Measurements from ENCODE around the gene ST7. TPM values are rescaled to one million over a fixed set of nuclear protein-coding genes. Genes with fewer than 3 reads are reported as not detected.
A peak's percentile ranks its signal among the peaks of the same experiment; 100 is the strongest.

ST7 gene
- total RNA-seq (10 to 100 TPM in 2 of 4 donors, 1 to 10 TPM in 2; 6.3 to 12.5 (median 8.8) TPM), polyA plus RNA-seq (10 to 100 TPM in 1 of 3 donors, 1 to 10 TPM in 2; 6.0 to 12.3 (median 6.7) TPM)
- long read RNA-seq, donor 1, partial matches to known transcripts = 0 of 5 reads
- long read RNA-seq, donor 1, other reads (novel, unspliced or antisense) = 1 of 5 reads
- long read RNA-seq, donor 2, partial matches to known transcripts = 1 of 4 reads
- long read RNA-seq, donor 2, other reads (novel, unspliced or antisense) = 1 of 4 reads

DNA sequence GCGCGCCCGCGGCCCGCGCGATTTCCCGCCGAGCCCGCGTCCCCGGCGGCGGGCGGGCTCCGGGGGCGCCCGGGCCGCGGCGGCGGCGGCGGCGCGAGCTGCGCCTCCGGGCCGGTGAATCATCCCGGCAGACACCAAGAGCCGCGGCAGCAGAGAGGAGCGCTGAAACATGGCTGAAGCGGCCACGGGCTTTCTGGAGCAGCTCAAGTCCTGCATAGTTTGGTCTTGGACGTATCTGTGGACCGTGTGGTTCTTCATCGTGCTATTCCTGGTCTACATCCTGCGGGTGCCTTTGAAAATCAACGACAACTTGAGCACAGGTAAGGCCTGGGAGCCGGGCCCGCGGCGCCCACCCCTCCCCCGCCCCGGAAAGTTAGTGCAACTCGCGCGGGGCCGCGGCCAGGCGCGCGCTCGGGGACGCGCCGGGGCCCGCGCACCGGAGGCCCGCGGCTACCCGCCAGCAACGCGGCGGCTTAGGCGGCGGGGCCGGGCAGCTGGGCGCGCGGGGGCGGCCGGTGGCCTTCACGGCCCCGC is at the start of gene ST7:
TSS of gene ST7 (plus strand) at position 130 of the 534 bp plus-strand sequence. CDS start at position 170, 40 bp downstream.
- Histone ChIP-seq H3K4me3 (peak within 1 kb of the TSS; percentile 95), H3K9me3 (no peaks in the 10 kb centered on the region), H3K27me3 (ENCODE audit: insufficient read depth in 3 of 3, low read length in 2 of 3) (no peaks in the 10 kb centered on the region), H3K4me1 (peaks cover 28% of the 10 kb centered on the region), H3K36me3 (ENCODE audit: insufficient read depth in 1 of 2, low read depth in 1 of 2) (no peaks in the 10 kb centered on the region), H3K27ac (peak within 1 kb of the TSS; percentile 100)
- TF ChIP-seq, protein P1, sequence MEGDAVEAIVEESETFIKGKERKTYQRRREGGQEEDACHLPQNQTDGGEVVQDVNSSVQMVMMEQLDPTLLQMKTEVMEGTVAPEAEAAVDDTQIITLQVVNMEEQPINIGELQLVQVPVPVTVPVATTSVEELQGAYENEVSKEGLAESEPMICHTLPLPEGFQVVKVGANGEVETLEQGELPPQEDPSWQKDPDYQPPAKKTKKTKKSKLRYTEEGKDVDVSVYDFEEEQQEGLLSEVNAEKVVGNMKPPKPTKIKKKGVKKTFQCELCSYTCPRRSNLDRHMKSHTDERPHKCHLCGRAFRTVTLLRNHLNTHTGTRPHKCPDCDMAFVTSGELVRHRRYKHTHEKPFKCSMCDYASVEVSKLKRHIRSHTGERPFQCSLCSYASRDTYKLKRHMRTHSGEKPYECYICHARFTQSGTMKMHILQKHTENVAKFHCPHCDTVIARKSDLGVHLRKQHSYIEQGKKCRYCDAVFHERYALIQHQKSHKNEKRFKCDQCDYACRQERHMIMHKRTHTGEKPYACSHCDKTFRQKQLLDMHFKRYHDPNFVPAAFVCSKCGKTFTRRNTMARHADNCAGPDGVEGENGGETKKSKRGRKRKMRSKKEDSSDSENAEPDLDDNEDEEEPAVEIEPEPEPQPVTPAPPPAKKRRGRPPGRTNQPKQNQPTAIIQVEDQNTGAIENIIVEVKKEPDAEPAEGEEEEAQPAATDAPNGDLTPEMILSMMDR (IDR thresholded peaks at IDR 0.05) = no peak
- intact Hi-C loops (cut with DNase I) = no loop called here
- peak; percentile 70 to 86 for DNase-seq
- ATAC-seq = peak; percentile 86 to 89 (median 88)
- WGBS, 3 donors = 0% methylated on average over 57 to 77 of the region's 77 CpGs

DNA sequence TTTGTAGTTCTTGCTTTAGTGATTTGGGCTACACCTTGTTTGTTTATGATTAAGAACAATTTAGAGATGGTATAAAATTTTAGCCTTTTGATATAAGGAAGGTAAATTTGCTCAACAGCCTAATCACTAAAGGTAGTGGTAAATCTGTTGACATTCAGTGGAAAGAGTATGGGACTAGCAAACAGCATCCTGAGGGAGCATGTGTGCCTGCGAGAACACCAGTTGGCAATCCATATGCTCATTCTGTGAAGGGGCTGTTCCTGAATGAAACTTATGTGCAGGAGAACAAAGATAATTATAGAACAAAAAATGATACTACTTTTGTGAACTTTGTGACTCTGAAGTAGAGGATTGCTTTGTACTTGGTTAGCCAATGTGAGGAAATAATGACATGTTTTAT is 46.9 kb upstream of the ST7 start:
- 89 to 97% (median 96%) methylated on average over 1 of the region's 1 CpG for WGBS, 3 donors
- TF ChIP-seq, protein P1 (IDR thresholded peaks at IDR 0.05) = no peak

GRCh38 chr7:116910383-116910782 is 42.9 kb upstream of the ST7 start:
- intact Hi-C loops (cut with DNase I) = no loop called here
- peaks cover 32% of the 10 kb centered on the region for H3K4me1 ChIP-seq
- H3K27ac ChIP-seq = peak overlapping the region; percentile 53
- WGBS, 3 donors = 72 to 79% (median 79%) methylated on average over 6 of the region's 6 CpGs
- no peaks in the 10 kb centered on the region for H3K27me3 ChIP-seq (ENCODE audit: insufficient read depth in 3 of 3, low read length in 2 of 3)
- ATAC-seq (peak in 3 of 4 donors; percentile 50 to 67 (median 54)), DNase-seq (no peak)
- no peaks in the 10 kb centered on the region for H3K9me3 ChIP-seq
- no peak overlapping the region for H3K4me3 ChIP-seq
- H3K36me3 ChIP-seq (ENCODE audit: insufficient read depth in 1 of 2, low read depth in 1 of 2) = peaks cover 4 to 72% of the 10 kb centered on the region in 2 donors
- TF ChIP-seq, protein P1 (IDR thresholded peaks at IDR 0.05) = no peak

More for the DNA sequence above, 46.9 kb upstream of the ST7 start:
- H3K4me1 ChIP-seq = peaks cover 21% of the 10 kb centered on the region
- intact Hi-C loops (cut with DNase I) = no loop called here
- peaks cover 4 to 62% of the 10 kb centered on the region in 2 donors for H3K36me3 ChIP-seq (ENCODE audit: insufficient read depth in 1 of 2, low read depth in 1 of 2)
- H3K4me3 ChIP-seq = no peak overlapping the region
- ATAC-seq (no peak), DNase-seq (no peak)
- no peak overlapping the region for H3K27ac ChIP-seq
- no peaks in the 10 kb centered on the region for H3K9me3 ChIP-seq
- no peaks in the 10 kb centered on the region for H3K27me3 ChIP-seq (ENCODE audit: insufficient read depth in 3 of 3, low read length in 2 of 3)

DNA sequence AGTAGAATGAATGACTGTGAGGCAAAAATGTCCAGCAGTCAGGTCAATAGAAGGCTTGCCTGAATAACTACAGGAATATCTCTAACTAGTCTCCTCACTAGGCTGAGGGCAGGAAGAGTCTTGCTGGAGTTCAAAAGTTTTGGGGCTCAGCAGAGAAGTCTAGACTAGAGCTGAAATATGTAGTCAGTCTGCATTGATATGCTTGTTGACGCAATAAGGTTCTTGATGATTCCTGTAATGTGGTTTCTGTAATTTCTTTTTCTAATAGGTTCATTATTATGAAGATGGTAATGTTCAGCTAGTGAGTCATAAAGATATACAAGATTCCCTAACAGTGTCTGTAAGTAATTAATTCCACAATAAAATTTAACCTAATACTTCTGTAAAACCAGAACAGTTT is 41.5 kb upstream of the ST7 start:
- WGBS, 3 donors = 95 to 100% (median 99%) methylated on average over 1 of the region's 1 CpG
- no peaks in the 10 kb centered on the region for H3K27me3 ChIP-seq (ENCODE audit: insufficient read depth in 3 of 3, low read length in 2 of 3)
- ATAC-seq (no peak), DNase-seq (no peak)
- H3K36me3 ChIP-seq (ENCODE audit: insufficient read depth in 1 of 2, low read depth in 1 of 2) = peaks cover 4 to 75% of the 10 kb centered on the region in 2 donors
- no peaks in the 10 kb centered on the region for H3K9me3 ChIP-seq
- TF ChIP-seq, protein P1 (IDR thresholded peaks at IDR 0.05) = no peak
- H3K4me1 ChIP-seq = peaks cover 26% of the 10 kb centered on the region
- peak overlapping the region; percentile 53 for H3K27ac ChIP-seq
- intact Hi-C loops (cut with DNase I) = no loop called here
- no peak overlapping the region for H3K4me3 ChIP-seq
